Hepatic stellate cell (primary cell): ENCODE measurements around the gene TMEM11.

ENCODE experiments used
- DNase-seq: peaks from one replicate; pipeline ENCODE4 v3.0.0; 2011; ENCODE audit warnings: low spot score

Gene TMEM11, protein sequence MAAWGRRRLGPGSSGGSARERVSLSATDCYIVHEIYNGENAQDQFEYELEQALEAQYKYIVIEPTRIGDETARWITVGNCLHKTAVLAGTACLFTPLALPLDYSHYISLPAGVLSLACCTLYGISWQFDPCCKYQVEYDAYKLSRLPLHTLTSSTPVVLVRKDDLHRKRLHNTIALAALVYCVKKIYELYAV

DNA sequence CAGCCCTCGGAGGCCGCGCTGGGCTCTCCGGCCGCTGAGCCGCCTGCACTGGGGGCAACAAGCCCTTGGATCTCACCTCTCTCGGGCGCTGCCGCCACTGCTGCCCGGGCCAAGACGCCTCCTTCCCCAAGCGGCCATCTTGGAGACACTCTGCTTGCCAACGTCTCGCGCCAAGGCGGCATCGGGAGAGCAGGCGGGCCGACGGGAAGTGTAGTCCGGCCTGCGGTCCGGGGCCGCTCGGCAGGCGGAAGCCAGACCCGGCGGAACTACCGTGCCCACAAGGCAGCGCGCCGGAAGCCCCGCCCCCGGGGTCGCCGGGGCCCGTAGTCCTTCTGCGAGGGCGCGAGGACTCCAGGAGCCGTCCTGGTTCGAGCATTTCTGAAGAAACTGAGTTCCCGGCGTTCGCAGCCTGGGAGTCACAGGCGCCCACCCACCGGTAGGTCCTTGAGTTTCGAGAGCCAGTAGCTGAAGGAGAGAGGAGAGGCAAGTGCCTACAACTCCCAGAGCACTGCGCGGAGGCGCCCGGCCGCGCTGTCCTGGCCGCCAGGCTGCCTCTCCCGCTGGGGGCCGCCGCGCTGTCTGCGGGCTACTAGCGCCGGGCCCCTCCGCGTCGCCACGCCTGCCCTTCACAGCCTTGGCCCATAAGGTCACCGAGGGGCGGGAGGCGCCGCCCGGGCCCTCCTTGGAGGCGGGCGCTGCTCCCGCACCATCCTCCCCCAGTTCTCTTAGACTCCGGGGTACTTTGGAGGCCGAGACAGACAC lies at the start of gene TMEM11:
TSS of gene TMEM11 (minus strand) at position 147 of the 762 bp plus-strand sequence. CDS start at position 138, 9 bp downstream.
- DNase-seq = peak; percentile 97

DNA sequence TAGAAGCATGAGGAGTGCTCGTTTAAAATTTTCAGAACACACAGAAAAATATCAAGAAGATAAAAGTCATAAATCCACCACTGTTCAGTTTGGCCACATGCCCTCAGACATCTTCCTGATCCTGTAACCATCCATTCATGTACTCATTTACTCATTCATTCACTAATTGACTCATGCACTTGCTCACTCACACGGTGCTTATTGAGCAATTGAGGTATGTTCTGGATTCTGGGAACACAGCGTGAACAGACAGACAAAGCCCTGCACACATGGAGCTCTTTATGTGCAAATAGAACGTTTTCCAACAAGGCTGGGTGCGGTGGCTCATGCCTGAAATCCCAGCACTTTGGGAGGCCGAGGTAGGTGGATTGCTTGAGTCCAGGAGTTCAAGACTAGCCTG lies 49.4 kb upstream of the TMEM11 start:
- no peak for DNase-seq

DNA sequence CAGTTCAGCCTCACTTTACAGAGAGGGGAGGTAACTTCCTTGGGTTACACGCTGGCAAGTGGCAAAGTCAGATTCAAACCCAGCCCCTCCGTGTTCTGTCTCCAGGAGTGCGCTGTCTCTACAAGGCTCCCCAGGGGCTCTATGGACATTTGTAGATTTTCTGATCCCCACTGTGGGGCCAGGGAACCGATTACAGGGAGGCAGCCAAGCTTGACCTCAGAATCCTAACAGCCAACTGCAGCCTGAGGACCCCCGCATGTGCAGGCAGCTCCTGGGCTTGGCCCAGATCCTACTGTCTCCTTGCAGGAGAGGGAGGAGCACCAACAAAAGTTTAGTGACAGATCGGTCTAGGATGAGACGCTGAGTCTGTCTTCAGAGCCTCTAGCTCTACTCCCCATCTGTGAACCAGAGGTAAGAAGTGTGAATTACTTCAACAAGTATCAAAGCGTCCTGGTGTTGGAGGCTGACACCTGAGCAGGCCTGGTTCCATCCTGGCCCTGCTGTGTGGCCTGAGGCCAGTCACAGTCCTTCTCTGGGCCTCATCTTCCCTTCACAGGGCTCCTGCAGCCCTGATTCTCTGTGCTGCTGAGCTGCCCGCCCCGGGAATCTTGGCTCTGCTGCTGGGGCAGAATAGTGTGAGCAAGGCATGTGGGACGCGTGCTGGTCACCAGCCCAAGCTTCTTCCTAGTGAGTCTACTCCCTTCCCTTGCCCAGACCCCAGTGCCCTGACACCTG lies 48.5 kb upstream of the TMEM11 start:
- no peak for DNase-seq

DNA sequence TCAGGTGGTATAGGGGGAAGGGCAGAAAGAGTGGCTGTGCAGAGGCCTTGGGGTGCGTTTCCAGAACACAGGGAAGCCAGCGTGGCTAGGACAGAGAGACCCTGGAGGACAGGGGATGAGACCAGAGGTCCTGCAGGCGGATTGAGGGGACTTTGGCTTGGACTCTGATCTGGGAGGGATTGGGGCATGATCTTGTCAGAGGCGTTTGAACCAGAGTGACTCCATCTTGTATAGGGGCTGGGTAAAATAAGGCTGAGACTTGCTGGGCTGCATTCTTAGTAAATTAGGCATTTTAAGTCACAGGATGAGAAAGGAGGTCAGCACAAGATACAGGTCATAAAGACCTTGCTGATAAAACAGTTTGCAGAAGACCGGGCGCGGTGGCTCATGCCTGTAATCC lies 44.6 kb upstream of the TMEM11 start:
- DNase-seq = no peak

DNA sequence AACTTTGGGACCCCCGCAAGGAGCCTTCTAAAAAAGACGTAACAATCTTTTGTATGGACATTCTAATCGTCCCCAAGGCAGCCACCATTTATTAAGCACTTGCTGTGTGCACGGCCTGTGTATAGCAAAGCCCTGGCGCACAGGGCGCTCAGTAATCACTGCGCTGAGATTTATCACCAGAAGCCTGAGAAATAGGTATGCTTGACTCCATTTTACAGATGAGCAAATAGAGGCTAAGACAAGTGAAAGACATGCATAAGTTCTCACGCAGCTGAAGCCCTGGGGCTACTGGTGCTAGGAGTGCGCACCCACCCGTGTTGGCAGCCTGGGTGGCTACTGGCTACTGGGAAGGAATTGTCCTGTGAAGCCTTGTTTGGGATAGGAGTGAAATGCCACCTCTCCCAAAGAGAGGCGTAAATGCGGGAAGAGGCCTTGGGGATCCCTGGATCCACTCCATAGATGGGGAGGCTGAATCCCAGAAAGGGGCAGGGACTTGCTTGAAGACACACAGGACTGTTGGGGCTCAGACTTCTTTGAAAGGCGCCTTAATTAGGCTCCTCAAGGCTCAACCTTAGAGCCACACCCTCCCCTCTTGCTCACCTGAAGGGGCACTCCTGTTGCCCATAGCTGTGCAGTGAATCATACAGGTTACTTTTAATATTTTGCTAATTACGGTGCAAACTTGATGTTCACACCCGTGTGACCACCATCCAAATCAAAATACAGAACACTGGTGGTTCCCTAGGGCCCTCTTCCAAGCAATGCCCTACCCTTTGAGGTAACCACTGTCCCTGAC lies 39.9 kb upstream of the TMEM11 start:
- no peak for DNase-seq

DNA sequence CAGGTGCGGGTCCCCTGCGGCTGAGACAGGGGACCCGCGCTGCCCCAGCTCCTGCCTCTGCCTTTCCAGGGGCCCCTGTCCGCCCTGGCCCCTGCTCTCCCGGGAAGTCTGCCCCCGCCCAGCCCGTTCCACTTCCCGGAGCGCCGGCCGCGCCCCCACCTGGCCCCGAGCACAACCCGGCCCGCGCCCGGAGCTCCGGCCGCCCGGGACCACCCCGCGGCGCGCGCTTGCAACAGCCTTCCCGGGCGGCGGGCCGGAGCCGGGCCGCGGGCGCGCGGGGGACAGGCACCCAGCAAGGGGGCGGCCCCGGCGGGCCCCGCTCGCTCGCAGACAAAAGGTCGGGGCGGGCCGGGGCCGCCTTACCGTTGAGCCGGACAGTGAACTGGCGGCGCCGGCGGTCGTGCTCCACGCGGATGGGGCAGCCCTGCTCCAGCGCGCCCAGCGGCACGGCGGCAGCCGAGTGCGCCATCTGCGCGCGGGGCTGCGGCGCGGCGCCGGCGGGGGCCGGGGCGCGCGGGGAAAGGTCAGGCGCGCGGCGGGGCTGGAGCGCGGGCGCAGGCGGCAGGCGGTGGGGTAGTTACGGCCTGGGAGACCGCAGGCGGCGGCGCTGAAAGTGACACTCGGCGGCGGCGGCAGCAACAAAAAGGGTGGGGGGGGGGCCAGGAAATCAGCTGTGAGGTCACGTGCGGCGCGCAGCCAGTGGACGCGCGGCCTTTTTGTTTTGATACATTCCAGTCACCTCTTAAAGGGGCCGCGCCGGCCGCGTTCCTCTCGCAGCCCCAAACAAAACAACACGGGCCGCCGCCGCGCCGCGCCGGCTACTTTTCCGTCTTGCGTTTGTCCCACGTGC lies 39.1 kb upstream of the TMEM11 start, which contains the start of gene NATD1:
TSS of gene NATD1 (minus strand) at position 615 of the 850 bp plus-strand sequence. CDS start at position 469, 146 bp downstream.
- peak; percentile 91 for DNase-seq

DNA sequence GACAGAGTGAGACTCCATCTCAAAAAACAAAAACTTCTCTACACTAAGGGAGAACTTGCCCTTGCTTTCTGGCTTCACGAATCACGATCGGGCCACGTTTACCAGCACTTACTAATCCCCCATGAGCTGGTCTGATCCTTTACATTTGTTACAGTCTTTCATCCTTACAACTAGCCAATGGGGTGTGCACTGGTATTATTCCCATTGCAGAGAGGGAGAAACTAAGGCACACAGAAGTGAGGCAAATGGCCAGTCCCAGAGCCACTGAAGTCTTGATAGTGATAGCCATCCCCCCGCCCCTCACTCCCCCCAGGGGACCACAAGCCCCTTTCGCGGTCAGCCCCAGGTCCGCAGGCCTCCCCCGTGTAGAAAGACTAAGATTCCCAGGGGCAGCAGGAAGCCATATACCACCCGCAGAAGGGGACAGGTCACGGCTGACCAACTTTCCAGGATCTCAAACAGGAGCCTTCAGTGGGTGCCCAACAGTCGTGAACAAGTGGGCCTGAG lies 38.4 kb upstream of the TMEM11 start:
- DNase-seq = no peak

DNA sequence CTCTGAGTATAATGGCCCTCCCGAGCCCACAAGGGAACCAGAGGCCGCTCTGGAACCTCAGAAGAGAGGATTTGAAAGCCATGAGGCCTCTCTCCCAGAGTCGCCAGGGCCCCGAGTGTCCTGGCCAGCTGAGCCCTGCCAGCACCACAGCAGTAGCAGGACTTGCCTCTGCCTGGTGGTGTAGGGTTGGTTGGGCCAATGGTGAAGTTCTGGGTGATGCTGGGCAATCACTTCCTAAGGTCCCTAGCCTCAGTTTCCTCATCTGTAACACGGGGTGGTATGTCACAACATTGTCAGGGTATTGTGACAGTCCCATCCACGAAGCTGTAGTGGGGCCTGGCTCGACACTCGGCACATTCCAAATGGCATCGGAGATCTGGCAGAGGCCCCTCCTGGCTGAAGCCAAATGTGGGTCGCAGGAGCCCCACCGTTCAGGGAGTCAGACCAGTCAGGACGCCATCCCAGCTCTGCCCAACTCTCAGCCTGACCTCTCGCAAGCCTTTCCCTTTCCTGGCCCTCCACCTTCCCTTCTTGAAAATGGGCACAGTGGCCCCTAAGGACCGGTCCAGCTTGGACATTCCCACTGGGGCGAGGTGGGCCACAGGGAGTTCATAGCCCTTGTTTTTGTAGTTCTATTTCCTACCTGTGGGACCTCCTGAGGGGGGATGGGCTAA lies 37.5 kb upstream of the TMEM11 start:
- DNase-seq = no peak

DNA sequence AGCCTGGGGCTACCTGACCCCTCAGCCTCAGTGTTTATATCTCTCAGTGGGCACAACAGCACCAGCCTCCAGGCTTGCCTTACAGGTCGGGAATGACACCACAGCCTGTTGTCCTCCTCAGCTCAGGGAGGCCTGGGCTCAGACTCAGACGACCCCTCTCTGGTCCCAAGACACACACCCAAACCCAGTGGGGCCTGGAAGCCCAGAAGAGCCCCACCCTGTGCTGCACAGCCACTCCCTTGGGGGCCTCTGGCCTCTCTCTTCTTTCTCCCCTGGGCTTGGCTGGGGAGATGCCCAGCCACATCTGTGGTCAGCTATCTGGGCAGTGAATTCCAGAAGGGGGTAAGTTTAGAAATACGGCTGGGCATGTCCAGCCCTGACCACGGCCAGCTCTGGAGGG lies 36.9 kb upstream of the TMEM11 start:
- no peak for DNase-seq

DNA sequence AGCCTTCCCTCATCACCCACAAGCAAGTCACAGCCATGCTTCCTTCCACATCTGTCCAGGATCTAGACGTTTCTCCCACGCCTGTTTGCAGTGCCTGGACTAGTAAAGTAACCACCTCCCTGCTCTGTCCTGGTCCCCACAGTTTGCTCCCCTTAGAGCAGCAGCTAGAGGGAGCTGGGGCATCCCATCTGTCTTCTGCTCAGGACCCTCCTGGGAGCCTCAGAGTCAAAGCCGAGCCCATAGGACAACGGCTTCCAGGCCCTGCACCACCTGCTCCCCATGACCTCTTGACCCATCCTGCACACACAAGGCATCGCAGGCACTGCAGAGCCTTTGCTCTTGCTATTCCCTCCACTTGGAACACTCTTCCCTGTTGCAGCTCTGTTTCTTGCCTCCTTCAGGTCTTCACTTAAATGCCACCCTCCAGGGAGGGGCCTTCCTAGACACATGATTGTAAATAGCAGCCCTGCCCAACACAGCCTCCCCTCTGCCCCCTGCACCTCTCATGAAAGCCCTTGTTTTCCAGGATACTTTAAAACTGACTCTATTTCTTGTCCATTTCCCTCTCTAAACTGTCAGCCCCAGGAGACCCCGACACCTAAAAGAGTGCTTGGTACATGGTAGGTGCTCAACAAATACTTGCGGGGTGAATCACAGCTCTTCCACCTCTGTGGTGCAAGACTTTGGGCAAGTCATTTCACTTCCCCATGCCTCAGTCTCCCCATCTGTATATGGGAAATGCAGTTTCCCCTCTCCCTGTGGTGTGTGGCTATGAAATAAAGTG lies 36.2 kb upstream of the TMEM11 start:
- DNase-seq = no peak

DNA sequence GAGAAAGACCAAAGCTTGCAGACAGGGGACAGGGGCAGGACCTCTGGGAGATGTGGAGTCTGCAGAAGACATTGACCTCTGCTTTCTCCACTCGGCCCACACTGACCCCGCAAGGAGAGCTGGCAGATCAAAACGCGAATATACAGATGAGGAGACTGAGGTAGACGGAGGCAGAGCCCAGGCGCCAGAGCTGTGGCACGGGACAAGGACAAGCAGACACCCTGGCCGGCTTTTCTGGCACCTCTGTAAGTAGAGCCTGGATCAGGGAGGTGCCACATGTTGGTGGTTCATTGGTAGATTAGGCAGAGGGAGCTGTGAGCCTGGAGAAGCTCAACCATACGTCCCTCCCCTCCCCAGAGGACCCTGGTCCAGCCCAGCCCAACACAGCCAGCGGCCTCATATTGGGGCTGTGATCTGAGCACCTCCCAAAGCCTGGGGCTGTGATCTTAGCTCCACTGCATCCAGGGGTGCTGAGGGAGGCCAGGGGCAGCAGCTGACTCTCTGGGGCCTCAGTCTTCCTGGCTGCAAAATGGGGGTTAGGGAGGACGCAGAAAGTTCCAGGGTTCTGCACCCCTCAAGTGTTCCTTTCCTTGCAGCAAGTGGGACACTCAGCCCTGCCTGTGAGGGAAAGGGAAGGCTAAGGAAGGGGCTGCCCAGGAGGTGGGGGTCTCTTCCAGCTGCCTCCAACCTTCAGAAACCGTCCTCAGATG lies 35.3 kb upstream of the TMEM11 start:
- DNase-seq = no peak

DNA sequence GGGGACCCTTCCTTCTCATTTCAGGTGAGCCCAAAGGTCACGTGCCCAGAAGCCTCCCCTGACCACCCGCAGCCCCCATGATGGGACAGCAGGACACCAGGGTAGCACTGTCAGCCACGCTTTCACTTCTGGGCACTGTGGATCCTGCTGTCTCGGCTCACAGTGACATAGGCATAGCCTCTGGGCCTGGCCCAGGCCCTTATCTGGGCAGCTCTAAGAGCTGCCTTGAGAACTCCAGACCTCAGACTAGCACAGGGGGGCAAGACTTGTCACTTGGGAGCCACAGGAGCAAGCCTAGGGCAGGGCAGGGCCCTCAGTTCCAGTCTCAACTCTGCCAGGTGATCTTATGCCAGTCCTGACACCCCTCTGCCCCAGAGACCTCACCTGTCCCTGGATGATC lies 34.5 kb upstream of the TMEM11 start:
- DNase-seq = no peak

DNA sequence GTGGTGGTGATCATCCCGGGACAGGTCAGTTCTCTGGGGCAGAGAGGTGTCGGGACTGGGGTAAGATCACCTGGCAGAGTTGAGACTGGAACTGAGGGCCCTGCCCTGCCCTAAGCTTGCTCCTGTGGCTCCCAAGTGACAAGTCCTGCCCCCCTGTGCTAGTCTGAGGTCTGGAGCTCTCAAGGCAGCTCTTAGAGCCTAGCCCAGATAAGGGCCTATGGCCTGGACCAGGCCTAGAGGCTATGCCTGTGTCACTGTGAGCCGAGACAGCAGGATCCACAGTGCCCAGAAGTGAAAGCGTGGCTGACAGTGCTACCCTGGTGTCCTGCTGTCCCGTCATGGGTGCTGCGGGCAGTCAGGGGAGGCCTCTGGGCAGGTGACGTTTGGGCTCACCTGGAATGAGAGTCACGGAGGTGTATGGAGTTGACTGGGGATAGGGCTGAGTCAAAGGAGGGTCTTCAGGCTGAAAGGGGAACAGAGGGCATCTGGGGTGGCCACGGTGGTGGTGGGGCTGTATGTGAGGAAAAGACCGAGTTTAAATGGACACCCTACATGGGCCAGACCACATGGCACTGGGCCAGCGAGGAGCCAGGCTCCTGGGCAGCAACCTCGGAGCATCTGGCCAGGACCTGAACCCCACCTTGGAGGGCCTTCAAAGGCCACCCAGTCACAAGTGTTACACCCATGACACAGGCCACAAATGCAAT lies 33.7 kb upstream of the TMEM11 start:
- DNase-seq = no peak

DNA sequence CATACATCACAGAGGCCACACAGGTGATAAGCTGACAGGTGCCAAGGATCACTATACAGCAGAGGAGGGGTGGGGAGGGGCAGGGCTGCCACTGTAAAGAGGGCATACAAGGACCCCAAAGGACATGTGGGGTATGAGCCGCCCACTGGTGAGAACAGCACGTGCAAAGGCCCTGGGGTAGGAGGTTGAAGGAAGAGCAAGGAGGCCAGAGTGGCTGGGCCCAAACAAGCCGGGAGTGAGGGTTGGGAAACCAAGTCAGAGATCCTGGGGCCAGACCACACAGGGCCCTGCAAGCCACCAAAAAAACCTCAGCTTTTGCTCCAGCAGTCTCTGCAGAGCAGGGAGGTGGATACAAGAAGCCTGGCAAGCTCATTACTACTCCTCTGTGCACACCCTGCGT lies 32.7 kb upstream of the TMEM11 start:
- no peak for DNase-seq

DNA sequence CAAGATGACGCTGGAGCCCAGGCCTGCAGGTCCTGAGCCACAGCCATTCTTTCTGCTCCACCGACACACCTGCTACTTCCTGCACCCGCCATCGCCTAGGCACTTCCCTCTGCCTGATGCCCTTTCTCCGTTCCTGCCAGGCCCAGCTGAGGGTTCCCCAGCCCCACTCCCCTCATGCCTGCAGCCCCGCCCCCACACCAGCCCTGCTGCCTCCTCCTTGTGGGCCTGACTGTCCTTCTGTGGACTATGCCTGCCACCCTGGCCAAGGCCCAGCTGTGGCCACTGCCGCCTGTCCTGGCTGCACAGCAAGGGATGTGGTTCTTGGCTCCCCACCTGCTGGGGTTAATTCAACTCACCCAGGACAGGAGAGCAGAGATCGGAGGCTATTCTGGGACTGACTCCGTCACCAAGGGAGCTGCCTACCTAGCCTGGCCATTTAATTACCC lies 31.7 kb upstream of the TMEM11 start:
- DNase-seq = no peak

DNA sequence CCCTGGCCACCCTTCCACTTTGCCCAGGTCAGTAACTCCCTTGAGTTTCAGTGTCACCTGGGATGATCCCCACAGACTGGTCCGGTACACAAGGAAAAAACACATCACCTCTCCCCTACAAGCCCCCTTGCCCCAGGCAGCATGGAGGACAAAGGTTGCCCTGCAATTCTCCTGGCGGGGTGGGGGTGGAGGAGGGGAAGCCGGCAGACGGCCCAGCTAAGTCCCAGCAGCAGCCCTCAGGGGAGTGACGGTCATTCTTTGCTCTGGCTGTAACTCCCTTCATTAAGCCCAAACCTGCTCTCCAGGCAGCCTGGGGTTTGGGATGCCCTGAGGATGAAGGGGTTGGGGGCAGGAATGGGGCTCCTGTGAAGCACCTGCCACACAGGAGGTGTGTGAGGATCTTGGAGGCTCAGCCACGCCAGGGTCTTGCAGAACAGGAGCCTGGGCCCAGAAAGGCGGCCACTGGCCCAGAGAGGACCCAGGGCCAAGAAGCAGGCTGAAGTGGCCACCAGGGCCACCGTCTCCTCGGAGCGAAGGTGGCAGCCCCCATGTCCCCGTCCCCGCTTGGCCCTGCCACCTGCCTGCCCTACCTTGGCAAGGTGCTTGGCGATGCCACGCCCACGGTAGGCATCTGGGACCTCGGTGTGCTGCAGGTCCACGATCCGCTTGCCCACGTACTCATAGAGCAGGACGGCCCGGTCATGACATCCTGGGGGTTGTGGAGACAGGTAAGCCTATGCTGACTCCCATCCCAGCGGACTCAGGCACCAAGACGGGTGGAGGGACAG lies 29.7 kb upstream of the TMEM11 start:
- no peak for DNase-seq

DNA sequence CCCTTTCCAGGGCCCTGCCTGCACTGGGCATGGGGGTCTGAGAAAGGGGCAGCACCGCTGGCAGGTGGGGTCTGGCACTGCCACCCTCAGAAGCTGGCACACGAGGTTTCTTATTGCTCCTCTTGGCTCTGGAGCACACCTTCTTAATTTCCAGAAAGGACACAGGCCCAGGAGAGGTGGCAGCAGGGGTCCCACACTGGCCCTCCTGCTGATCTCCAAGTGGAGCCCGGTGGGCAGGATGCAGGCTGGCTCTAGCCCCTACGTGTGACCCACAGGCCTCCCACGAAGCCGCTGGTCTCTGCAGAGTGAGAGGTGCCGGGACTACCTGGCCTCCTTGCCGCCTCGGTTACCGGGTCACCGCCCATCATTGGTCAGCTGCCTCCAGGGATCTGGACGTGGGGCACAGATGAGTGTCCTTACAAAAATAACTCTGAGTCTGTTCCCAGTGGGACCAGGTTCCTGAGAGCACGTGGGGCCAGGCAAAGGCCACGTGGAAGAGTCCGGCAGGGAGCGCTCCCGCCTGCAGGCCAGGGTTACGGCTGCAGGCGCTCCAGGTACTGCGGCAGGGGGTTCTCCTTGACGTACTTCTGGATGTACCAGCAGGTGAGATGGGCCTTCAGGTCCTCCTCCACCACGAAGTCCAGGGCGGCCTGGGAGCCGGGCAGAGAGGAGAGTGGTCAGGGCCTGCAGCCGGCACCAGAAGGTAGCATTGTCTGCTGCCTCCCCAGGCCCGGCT lies 29.0 kb upstream of the TMEM11 start:
- no peak for DNase-seq
